H1 (cell line): ENCODE data around the gene MYH11. TPM values are rescaled to one million over a fixed set of nuclear protein-coding genes. Genes with fewer than 3 reads are reported as not detected.

ENCODE experiments used
- CBX5 ChIP-seq: fragments of 300-800, 300-1000 bp; sonication (generic); IDR thresholded peaks from 2 replicates; pipeline ENCODE4 v1.7.1; 2016; ENCODE audit warnings: antibody characterized with exemption, low read length, low read depth
- GTF2F1 ChIP-seq: IDR thresholded peaks from 2 replicates; pipeline ENCODE4 v1.6.1; 2012; ENCODE audit warnings: low read depth, low read length, improper control_type of control experiment, borderline replicate concordance
- JUND ChIP-seq: IDR thresholded peaks from 2 replicates; pipeline ENCODE4 v1.6.1; 2011; ENCODE audit warnings: mild to moderate bottlenecking, improper control_type of control experiment, low read length
- SAP30 ChIP-seq: fragments of 300-600 bp; sonication (generic); IDR thresholded peaks from 2 replicates; pipeline ENCODE4 v1.7.1; 2012; ENCODE audit warnings: low read length, moderate library complexity, mild to moderate bottlenecking, inconsistent platforms; ENCODE audit not compliant: insufficient read depth, insufficient replicate concordance
- SIX5 ChIP-seq: IDR thresholded peaks from 2 replicates; pipeline ENCODE4 v1.6.1; 2011; ENCODE audit warnings: mild to moderate bottlenecking, low read depth, low read length
- TAF7 ChIP-seq: optimal IDR thresholded peaks from 2 replicates; pipeline ENCODE3; 2011; ENCODE audit warnings: low read depth, mild to moderate bottlenecking, inconsistent platforms, low read length, moderate library complexity, borderline replicate concordance
- polyA plus RNA-seq, 7 experiments: library from polyadenylated mRNA; depleted of rRNA in 3 of 7; stranded (reverse) in 5 of 7; unstranded in 2 of 7; fragments of >200 nt in 5 of 7; fragments of 200-250 nt in 2 of 7; gene quantifications; 1 replicate in 5 of 7; 2 replicates in 1 of 7; 4 replicates in 1 of 7; pipeline versions ENCODE4 v1.2.1 to v1.2.3, GENCODE V29; 2011 to 2013; ENCODE audit warnings: missing spikeins in 2 of 7, mixed read lengths in 2 of 7
- total RNA-seq: library from RNA; stranded (reverse); fragmentation: NEBNext Ultra II Directional; extraction: Animal tissue kit (Norgen Biotek cat#: 25700); gene quantifications from 2 replicates; pipeline ENCODE4 v1.2.1, GENCODE V29; 2021
- TF ChIP-seq, protein P1 (sequence below): IDR thresholded peaks from 2 replicates; pipeline ENCODE4 v1.6.1; 2012; ENCODE audit warnings: low read length, inconsistent platforms

The MYH11 gene
- total and polyA plus RNA-seq, 2 of the 8 experiments (the other 6 are each of a cell fraction or from before 2014, with no cell fraction given), result 0.11 to 0.78 TPM

DNA sequence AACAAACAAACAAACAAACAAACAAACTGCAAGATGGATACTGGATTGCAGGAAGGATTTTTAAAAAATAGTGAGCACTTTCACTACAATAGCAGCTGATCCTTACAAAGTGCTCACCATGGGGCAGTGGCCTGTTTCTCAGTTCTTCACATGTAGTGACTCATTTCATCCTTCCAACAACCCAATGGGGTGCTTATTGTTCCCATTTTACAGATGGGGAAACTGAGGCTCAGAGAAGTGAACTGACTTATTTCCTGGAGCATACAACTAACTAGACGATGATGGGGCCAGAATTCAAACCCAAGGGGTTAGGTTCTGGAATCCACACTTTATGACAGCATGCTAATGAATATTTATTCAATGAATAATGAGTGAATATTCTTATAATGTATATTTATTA is 61.2 kb downstream of the MYH11 start (continued):
- TF ChIP-seq JUND (no peak), CBX5 (no peak), TAF7 (no peak), GTF2F1 (no peak), SAP30 (no peak), SIX5 (no peak)
- TF ChIP-seq, protein P1, sequence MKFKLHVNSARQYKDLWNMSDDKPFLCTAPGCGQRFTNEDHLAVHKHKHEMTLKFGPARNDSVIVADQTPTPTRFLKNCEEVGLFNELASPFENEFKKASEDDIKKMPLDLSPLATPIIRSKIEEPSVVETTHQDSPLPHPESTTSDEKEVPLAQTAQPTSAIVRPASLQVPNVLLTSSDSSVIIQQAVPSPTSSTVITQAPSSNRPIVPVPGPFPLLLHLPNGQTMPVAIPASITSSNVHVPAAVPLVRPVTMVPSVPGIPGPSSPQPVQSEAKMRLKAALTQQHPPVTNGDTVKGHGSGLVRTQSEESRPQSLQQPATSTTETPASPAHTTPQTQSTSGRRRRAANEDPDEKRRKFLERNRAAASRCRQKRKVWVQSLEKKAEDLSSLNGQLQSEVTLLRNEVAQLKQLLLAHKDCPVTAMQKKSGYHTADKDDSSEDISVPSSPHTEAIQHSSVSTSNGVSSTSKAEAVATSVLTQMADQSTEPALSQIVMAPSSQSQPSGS, result no peak
